IMR-90 (cell line): ENCODE data around the gene RMND1. TPM values are rescaled to one million over a fixed set of nuclear protein-coding genes. Genes with fewer than 3 reads are reported as not detected.

Experiments used
- ATAC-seq: fragments of 200-7000 bp; cut with Tn5 transposase; 2 replicates; pipeline ENCODE4 v1.9.1; 2020; ENCODE audit warnings: low read depth, mild to moderate bottlenecking, moderate library complexity
- BruUV-seq: library from RNA; stranded (reverse); fragments of 400-500 nt; replicated peaks from 2 replicates; lab custom pipeline; 2021; lab: Mats Ljungman, UMichigan
- CTCF ChIA-PET: fragments of 300-600 bp; formaldehyde crosslinking; extraction: SDS; loops from one replicate; lab custom pipeline; 2021; ENCODE audit warnings: antibody characterized with exemption; lab: Yijun Ruan, JAX
- POLR2A ChIA-PET: fragments of 300-600 bp; sonication (Branson Sonifier 250); formaldehyde crosslinking; loops from one replicate; lab custom pipeline; 2022; ENCODE audit warnings: antibody characterized with exemption; ENCODE audit not compliant: unreplicated experiment; lab: Charles Lee
- DNase-seq: peaks from one replicate; pipeline ENCODE4 v3.0.0; 2013
- H2AFZ ChIP-seq: replicated peaks from 2 replicates; pipeline ENCODE3; 2013; ENCODE audit warnings: low read length, mild to moderate bottlenecking; ENCODE audit not compliant: poor library complexity
- H2AK5ac ChIP-seq: 2 replicates; pipeline ENCODE4 v1.6.1; 2013; ENCODE audit warnings: low read depth, low read length, inconsistent platforms
- H2AK9ac ChIP-seq: replicated peaks from 2 replicates; pipeline ENCODE3; 2013; ENCODE audit warnings: mild to moderate bottlenecking, low read depth, low read length, moderate library complexity; ENCODE audit not compliant: poor library complexity
- H2BK120ac ChIP-seq: 2 replicates; pipeline ENCODE4 v1.6.1; 2013; ENCODE audit warnings: low read depth, low read length, inconsistent platforms
- H2BK15ac ChIP-seq: 3 replicates; pipeline ENCODE4 v1.6.1; 2013; ENCODE audit warnings: low read depth, low read length, inconsistent platforms
- H2BK20ac ChIP-seq: 2 replicates; pipeline ENCODE4 v1.6.1; 2013; ENCODE audit warnings: low read depth, mild to moderate bottlenecking, inconsistent platforms, low read length, moderate library complexity
- H2BK5ac ChIP-seq: 2 replicates; pipeline ENCODE4 v1.6.1; 2013; ENCODE audit warnings: mild to moderate bottlenecking, low read depth, low read length, inconsistent platforms; ENCODE audit not compliant: poor library complexity, severe bottlenecking
- H3K14ac ChIP-seq: replicated peaks from 2 replicates; pipeline ENCODE4 v1.6.1; 2013; ENCODE audit warnings: low read depth, low read length, inconsistent platforms
- H3K18ac ChIP-seq: 2 replicates; pipeline ENCODE4 v1.6.1; 2013; ENCODE audit warnings: low read depth, low read length, control low read depth
- H3K23ac ChIP-seq: 2 replicates; pipeline ENCODE4 v1.6.1; 2013; ENCODE audit warnings: low read depth, low read length, inconsistent platforms
- H3K27ac ChIP-seq: 2 replicates; pipeline ENCODE4 v1.5.1; 2013; ENCODE audit warnings: mild to moderate bottlenecking, control low read depth, low read length; ENCODE audit not compliant: insufficient read depth
- H3K27me3 ChIP-seq: 2 replicates; pipeline ENCODE4 v1.6.1; 2013; ENCODE audit warnings: low read length; ENCODE audit not compliant: control insufficient read depth, insufficient read depth
- H3K36me3 ChIP-seq: 2 replicates; pipeline ENCODE4 v1.6.1; 2013; ENCODE audit warnings: low read length, mixed read lengths; ENCODE audit not compliant: control insufficient read depth, insufficient read depth
- H3K4ac ChIP-seq: 2 replicates; pipeline ENCODE4 v1.6.1; 2013; ENCODE audit warnings: low read depth, low read length, inconsistent platforms
- H3K4me1 ChIP-seq: 2 replicates; pipeline ENCODE4 v1.6.1; 2013; ENCODE audit warnings: low read length, mixed read lengths; ENCODE audit not compliant: control insufficient read depth, insufficient read depth
- H3K4me2 ChIP-seq: 2 replicates; pipeline ENCODE4 v1.6.1; 2013; ENCODE audit warnings: low read depth, mild to moderate bottlenecking, control low read depth, low read length, moderate library complexity
- H3K4me3 ChIP-seq: 2 replicates; pipeline ENCODE4 v1.5.1; 2013; ENCODE audit warnings: low read depth, mild to moderate bottlenecking, control low read depth, low read length, moderate library complexity; ENCODE audit not compliant: insufficient read depth
- H3K56ac ChIP-seq: 2 replicates; pipeline ENCODE4 v1.6.1; 2013; ENCODE audit warnings: low read length, inconsistent platforms; ENCODE audit not compliant: insufficient read depth; ENCODE audit errors: extremely low read depth
- H3K79me1 ChIP-seq, 2 experiments: 2 replicates each; pipeline ENCODE4 v1.6.1; 2013; ENCODE audit warnings: low read length in 2 of 2, inconsistent platforms in 1 of 2, low read depth in 1 of 2
- H3K9ac ChIP-seq: 2 replicates; pipeline ENCODE4 v1.6.1; 2013; ENCODE audit warnings: low read depth, low read length, control low read depth
- H3K9me1 ChIP-seq: 2 replicates; pipeline ENCODE4 v1.6.1; 2013; ENCODE audit warnings: low read length, inconsistent platforms; ENCODE audit not compliant: insufficient read depth
- H3K9me3 ChIP-seq: 2 replicates; pipeline ENCODE4 v1.6.1; 2013; ENCODE audit warnings: low read length; ENCODE audit not compliant: control insufficient read depth, insufficient read depth
- H4K20me1 ChIP-seq: 2 replicates; pipeline ENCODE4 v1.6.1; 2013; ENCODE audit warnings: low read length, inconsistent platforms; ENCODE audit not compliant: insufficient read depth
- H4K5ac ChIP-seq: 2 replicates; pipeline ENCODE4 v1.6.1; 2013; ENCODE audit warnings: mild to moderate bottlenecking, low read depth, low read length, control low read depth
- H4K8ac ChIP-seq, 2 experiments: 2 replicates each; pipeline ENCODE4 v1.6.1; 2013; ENCODE audit warnings: low read depth in 2 of 2, low read length in 2 of 2, control low read depth in 1 of 2, inconsistent platforms in 1 of 2
- H4K91ac ChIP-seq: 2 replicates; pipeline ENCODE4 v1.6.1; 2013; ENCODE audit warnings: low read depth, low read length, inconsistent platforms; ENCODE audit not compliant: insufficient read depth
- CEBPB ChIP-seq: IDR thresholded peaks from 2 replicates; pipeline ENCODE4 v1.6.1; 2012; ENCODE audit warnings: low read depth, low read length, improper control_type of control experiment
- CHD1 ChIP-seq: IDR thresholded peaks from 2 replicates; pipeline ENCODE4 v1.6.1; 2012; ENCODE audit warnings: low read depth, low read length, improper control_type of control experiment
- FOS ChIP-seq: fragments of 150-350 bp; IDR thresholded peaks from 2 replicates; pipeline ENCODE4 v1.6.1; 2016; ENCODE audit warnings: low read depth, low read length
- MAZ ChIP-seq: IDR thresholded peaks from 2 replicates; pipeline ENCODE4 v1.6.1; 2012; ENCODE audit warnings: low read depth, mild to moderate bottlenecking, low read length, improper control_type of control experiment, moderate library complexity, borderline replicate concordance
- MXI1 ChIP-seq: IDR thresholded peaks from 2 replicates; pipeline ENCODE4 v1.6.1; 2012; ENCODE audit warnings: low read depth, mild to moderate bottlenecking, low read length, moderate library complexity, borderline replicate concordance
- NFE2L2 ChIP-seq: fragments of 150-350 bp; IDR thresholded peaks from 2 replicates; pipeline ENCODE4 v1.6.1; 2016; ENCODE audit warnings: low read depth, mild to moderate bottlenecking, low read length
- POLR2A ChIP-seq: IDR thresholded peaks from 2 replicates; pipeline ENCODE4 v1.6.1; 2012; ENCODE audit warnings: mild to moderate bottlenecking, low read depth, low read length
- RCOR1 ChIP-seq: IDR thresholded peaks from 2 replicates; pipeline ENCODE4 v1.6.1; 2012; ENCODE audit warnings: mild to moderate bottlenecking, low read length, improper control_type of control experiment; ENCODE audit not compliant: insufficient replicate concordance
- RFX5 ChIP-seq: IDR thresholded peaks from 2 replicates; pipeline ENCODE4 v1.8.0; 2012; ENCODE audit warnings: low read depth, mild to moderate bottlenecking, low read length, moderate library complexity
- SMC3 ChIP-seq: fragments of 150-350 bp; IDR thresholded peaks from 2 replicates; pipeline ENCODE4 v1.6.1; 2016; ENCODE audit warnings: low read depth, mild to moderate bottlenecking, antibody characterized with exemption, low read length, moderate library complexity
- WGBS, 2 experiments: methylation state at CpG; one replicate each; pipeline versions ENCODE4 v1.1.5 to v1.1.7; 2013; ENCODE audit warnings: missing lambda C conversion rate in 2 of 2; ENCODE audit not compliant: insufficient read length in 1 of 2; ENCODE audit errors: extremely low coverage in 2 of 2; 5-methylcytosine and 5-hydroxymethylcytosine counted together
- dilution Hi-C: fragments of 300-500 bp; cut with HindIII; formaldehyde crosslinking; loops from one replicate; pipeline ENCODE4 v1.14.3; 2018; ENCODE audit warnings: low sequenced_read_pairs; ENCODE audit not compliant: unreplicated experiment
- in situ Hi-C: fragments of 300-500 bp; cut with MboI; formaldehyde crosslinking; loops from 3 replicates; pipeline ENCODE4 v1.14.3; 2019; ENCODE audit warnings: low sequenced_read_pairs, inconsistent platforms, mixed read lengths
- intact Hi-C: fragments of 100-400 bp; cut with micrococcal nuclease; formaldehyde crosslinking; loops from 2 replicates; pipeline ENCODE4 v1.10.0; 2022
- polyA plus RNA-seq, 3 experiments: library from polyadenylated mRNA; depleted of rRNA; stranded (reverse); fragments of >200 nt; gene quantifications; 2 replicates each; pipeline ENCODE4 v1.2.3, GENCODE V29; 2012; ENCODE audit warnings: low replicate concordance in 1 of 3
- total RNA-seq: library from RNA; depleted of rRNA; stranded (reverse); fragments of >200 nt; gene quantifications from 2 replicates; pipeline ENCODE4 v1.2.3, GENCODE V29; 2012
- TF ChIP-seq, protein P1 (sequence below): conservative IDR thresholded peaks from 2 replicates; pipeline ENCODE4 v1.5.1; 2012; ENCODE audit warnings: mild to moderate bottlenecking, low read depth, low read length, improper control_type of control experiment
- TF ChIP-seq, protein P2 (sequence below): fragments of 150-350 bp; IDR thresholded peaks from 2 replicates; pipeline ENCODE4 v1.6.1; 2016; ENCODE audit warnings: low read depth, mild to moderate bottlenecking, low read length, moderate library complexity, borderline replicate concordance
- TF ChIP-seq, protein P3 (sequence below): fragments of 150-350 bp; IDR thresholded peaks from 2 replicates; pipeline ENCODE4 v1.6.1; 2017; ENCODE audit warnings: mild to moderate bottlenecking, antibody characterized with exemption, low read length, low read depth

The RMND1 gene
- total and polyA plus RNA-seq, 2 of the 4 experiments (the other 2 are of a cell fraction): 13.1 to 24.6 TPM

DNA sequence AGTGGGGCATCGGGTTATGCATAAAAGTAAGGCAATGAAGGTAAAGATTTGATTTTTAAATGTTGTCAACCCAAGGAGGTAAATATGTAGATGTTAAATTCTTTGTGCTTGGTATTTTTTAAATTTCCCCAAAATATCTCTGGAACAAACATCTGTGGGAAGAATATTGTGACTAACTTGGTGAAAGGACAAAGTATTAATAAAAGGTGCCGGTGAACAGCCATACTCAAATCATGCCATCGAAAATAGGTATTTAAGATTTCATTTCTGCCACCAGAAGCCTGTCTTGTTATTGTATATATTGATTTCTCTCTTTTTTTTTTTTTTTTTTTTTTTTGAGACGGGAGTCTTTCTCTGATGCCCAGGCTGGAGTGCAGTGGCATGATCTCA is 48.0 kb downstream of the RMND1 start:
- no CpG with 5 or more reads among the region's 4 CpGs for WGBS, 2 experiments
- intact Hi-C loops: no loop called here
- Histone ChIP-seq H3K4me2 (no peak overlapping the region), H3K4ac (no peak overlapping the region), H2BK20ac (no peak overlapping the region), H3K36me3 (peaks cover 26% of the 10 kb centered on the region), H3K56ac (no peak overlapping the region), H2BK5ac (no peak overlapping the region), H4K20me1 (peaks cover 49% of the 10 kb centered on the region), H3K18ac (no peak overlapping the region), H3K27ac (no peak overlapping the region), H2AK9ac (no peak overlapping the region), H4K91ac (no peak overlapping the region), H3K27me3 (no peaks in the 10 kb centered on the region), H2AK5ac (no peak overlapping the region), H3K4me3 (no peak overlapping the region), H4K5ac (no peak overlapping the region), H3K79me1 (peaks cover 18 to 64% of the 10 kb centered on the region in 2 experiments), H3K4me1 (peaks cover 4% of the 10 kb centered on the region; the same call in 1 of the 2 replicates), H3K14ac (no peak overlapping the region), H2BK120ac (no peak overlapping the region), H3K9me1 (peaks cover 3% of the 10 kb centered on the region; the same call in 1 of the 2 replicates), H4K8ac (no peak overlapping the region), H2AFZ (no peak overlapping the region), H3K9me3 (no peaks in the 10 kb centered on the region), H3K23ac (no peak overlapping the region), H3K9ac (no peak overlapping the region), H2BK15ac (no peak overlapping the region)
- ChIA-PET POLR2A (no interaction called here), CTCF (no interaction called here)
- TF ChIP-seq SMC3 (no peak), POLR2A (no peak), MAZ (no peak), NFE2L2 (no peak), FOS (no peak), RFX5 (no peak), RCOR1 (no peak), MXI1 (no peak), CEBPB (no peak), CHD1 (no peak)
- TF ChIP-seq, protein P1, sequence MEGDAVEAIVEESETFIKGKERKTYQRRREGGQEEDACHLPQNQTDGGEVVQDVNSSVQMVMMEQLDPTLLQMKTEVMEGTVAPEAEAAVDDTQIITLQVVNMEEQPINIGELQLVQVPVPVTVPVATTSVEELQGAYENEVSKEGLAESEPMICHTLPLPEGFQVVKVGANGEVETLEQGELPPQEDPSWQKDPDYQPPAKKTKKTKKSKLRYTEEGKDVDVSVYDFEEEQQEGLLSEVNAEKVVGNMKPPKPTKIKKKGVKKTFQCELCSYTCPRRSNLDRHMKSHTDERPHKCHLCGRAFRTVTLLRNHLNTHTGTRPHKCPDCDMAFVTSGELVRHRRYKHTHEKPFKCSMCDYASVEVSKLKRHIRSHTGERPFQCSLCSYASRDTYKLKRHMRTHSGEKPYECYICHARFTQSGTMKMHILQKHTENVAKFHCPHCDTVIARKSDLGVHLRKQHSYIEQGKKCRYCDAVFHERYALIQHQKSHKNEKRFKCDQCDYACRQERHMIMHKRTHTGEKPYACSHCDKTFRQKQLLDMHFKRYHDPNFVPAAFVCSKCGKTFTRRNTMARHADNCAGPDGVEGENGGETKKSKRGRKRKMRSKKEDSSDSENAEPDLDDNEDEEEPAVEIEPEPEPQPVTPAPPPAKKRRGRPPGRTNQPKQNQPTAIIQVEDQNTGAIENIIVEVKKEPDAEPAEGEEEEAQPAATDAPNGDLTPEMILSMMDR: no peak
- TF ChIP-seq, protein P2, sequence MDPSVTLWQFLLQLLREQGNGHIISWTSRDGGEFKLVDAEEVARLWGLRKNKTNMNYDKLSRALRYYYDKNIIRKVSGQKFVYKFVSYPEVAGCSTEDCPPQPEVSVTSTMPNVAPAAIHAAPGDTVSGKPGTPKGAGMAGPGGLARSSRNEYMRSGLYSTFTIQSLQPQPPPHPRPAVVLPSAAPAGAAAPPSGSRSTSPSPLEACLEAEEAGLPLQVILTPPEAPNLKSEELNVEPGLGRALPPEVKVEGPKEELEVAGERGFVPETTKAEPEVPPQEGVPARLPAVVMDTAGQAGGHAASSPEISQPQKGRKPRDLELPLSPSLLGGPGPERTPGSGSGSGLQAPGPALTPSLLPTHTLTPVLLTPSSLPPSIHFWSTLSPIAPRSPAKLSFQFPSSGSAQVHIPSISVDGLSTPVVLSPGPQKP: no peak
- TF ChIP-seq, protein P3, sequence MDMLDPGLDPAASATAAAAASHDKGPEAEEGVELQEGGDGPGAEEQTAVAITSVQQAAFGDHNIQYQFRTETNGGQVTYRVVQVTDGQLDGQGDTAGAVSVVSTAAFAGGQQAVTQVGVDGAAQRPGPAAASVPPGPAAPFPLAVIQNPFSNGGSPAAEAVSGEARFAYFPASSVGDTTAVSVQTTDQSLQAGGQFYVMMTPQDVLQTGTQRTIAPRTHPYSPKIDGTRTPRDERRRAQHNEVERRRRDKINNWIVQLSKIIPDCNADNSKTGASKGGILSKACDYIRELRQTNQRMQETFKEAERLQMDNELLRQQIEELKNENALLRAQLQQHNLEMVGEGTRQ: no peak
- no peak for DNase-seq
- no TSS peak for BruUV-seq
- dilution Hi-C loops: no loop called here
- in situ Hi-C loops: no loop called here
- no peak for ATAC-seq
